Activated naive CD4-positive, alpha-beta T cell (primary cell): ENCODE measurements around the gene PPP1R1B.

Source experiments
- DNase-seq, 4 experiments: peaks; one replicate each; lab custom pipeline; 2025; lab: John Stamatoyannopoulos, UW

Gene PPP1R1B

GRCh38 chr17:39653662-39654331 is 27.0 kb downstream of the PPP1R1B start:
- DNase-seq, result peak; percentile 42 to 73 (median 63)

- no peak for DNase-seq
Measured at GRCh38 chr17:39655105-39655504, 28.4 kb downstream of the PPP1R1B start.

GRCh38 chr17:39658346-39658745 is 31.6 kb downstream of the PPP1R1B start:
- no peak for DNase-seq

- no peak for DNase-seq
Measured at GRCh38 chr17:39658760-39659159, 32.0 kb downstream of the PPP1R1B start.

GRCh38 chr17:39659279-39660010 is 32.7 kb downstream of the PPP1R1B start:
- DNase-seq, result no peak

GRCh38 chr17:39660011-39660360 is 33.2 kb downstream of the PPP1R1B start:
- DNase-seq, result no peak

- no peak for DNase-seq
Measured at GRCh38 chr17:39660397-39661385, 33.9 kb downstream of the PPP1R1B start.

GRCh38 chr17:39661744-39662541 is 35.2 kb downstream of the PPP1R1B start:
- DNase-seq, result no peak

- no peak for DNase-seq
Measured at GRCh38 chr17:39662551-39663339, 36.0 kb downstream of the PPP1R1B start.

GRCh38 chr17:39663340-39663687 is 36.6 kb downstream of the PPP1R1B start:
- DNase-seq, result no peak

- DNase-seq, result no peak
Measured at GRCh38 chr17:39663688-39664580, 37.2 kb downstream of the PPP1R1B start.

- no peak for DNase-seq
Measured at GRCh38 chr17:39664581-39665561, 38.1 kb downstream of the PPP1R1B start, which contains the start of gene TCAP. Gene TCAP (plus strand): TSS chr17:39665349. CDS start chr17:39665360, 11 bp downstream.

GRCh38 chr17:39665642-39666224 is 39.0 kb downstream of the PPP1R1B start:
- DNase-seq, result no peak

- DNase-seq, result no peak
Measured at GRCh38 chr17:39666231-39666600, 39.5 kb downstream of the PPP1R1B start.

- no peak for DNase-seq
Measured at GRCh38 chr17:39666601-39667261, 40.0 kb downstream of the PPP1R1B start.

- DNase-seq, result peak in 1 of 4 experiments; percentile 14
Measured at GRCh38 chr17:39667262-39667944, 40.7 kb downstream of the PPP1R1B start.
